C4-2B (cell line): ENCODE measurements around the gene ERCC5.

Experiments used
- H3K27ac ChIP-seq: fragments of 450-650 bp; 2 replicates; pipeline ENCODE4 v1.5.1; 2017
- CTCF ChIP-seq: fragments of 450-650 bp; conservative IDR thresholded peaks from 2 replicates; pipeline ENCODE4 v1.5.1; 2017; ENCODE audit warnings: mild to moderate bottlenecking
- ZFX ChIP-seq: fragments of 450-650 bp; IDR thresholded peaks from 2 replicates; pipeline ENCODE4 v1.6.1; 2017

Gene ERCC5

GRCh38 chr13:102825400-102825799 lies 20.4 kb upstream of the ERCC5 start:
- no peak overlapping the region for H3K27ac ChIP-seq
- TF ChIP-seq CTCF (no peak), ZFX (no peak)

- no peak for TF ChIP-seq CTCF
- TF ChIP-seq ZFX, result no peak
- H3K27ac ChIP-seq, result no peak overlapping the region
Measured at GRCh38 chr13:102825921-102826706, 19.7 kb upstream of the ERCC5 start.

- TF ChIP-seq ZFX, result no peak
- TF ChIP-seq CTCF, result no peak
- H3K27ac ChIP-seq, result peak overlapping the region; percentile 34; the same call in 1 of the 2 replicates
Measured at GRCh38 chr13:102830646-102831045, 15.2 kb upstream of the ERCC5 start.

GRCh38 chr13:102836471-102836870 lies 9.4 kb upstream of the ERCC5 start:
- TF ChIP-seq CTCF, result no peak
- TF ChIP-seq ZFX, result no peak
- no peak overlapping the region for H3K27ac ChIP-seq

GRCh38 chr13:102838273-102838672 lies 7.6 kb upstream of the ERCC5 start:
- TF ChIP-seq ZFX, result no peak
- no peak for TF ChIP-seq CTCF
- H3K27ac ChIP-seq, result no peak overlapping the region

GRCh38 chr13:102838982-102839381 lies 6.8 kb upstream of the ERCC5 start:
- TF ChIP-seq ZFX (no peak), CTCF (no peak)
- H3K27ac ChIP-seq, result no peak overlapping the region

GRCh38 chr13:102839462-102839861 lies 6.4 kb upstream of the ERCC5 start:
- TF ChIP-seq CTCF (no peak), ZFX (no peak)
- H3K27ac ChIP-seq, result no peak overlapping the region
